ENCODE data around the gene KERA. TPM values are rescaled to one million over a fixed set of nuclear protein-coding genes. Genes with fewer than 3 reads are reported as not detected.

KERA gene
- total and polyA plus RNA-seq, 2 of the 4 experiments (the other 2 are of a cell fraction), result not detected

- Histone ChIP-seq H4K91ac (ENCODE audit: insufficient read depth, low read depth, low read length) (no peak overlapping the region), H3K4me1 (ENCODE audit: control insufficient read depth, insufficient read depth, low read length) (no peaks in the 10 kb centered on the region), H3K23ac (ENCODE audit: low read depth, low read length) (no peak overlapping the region), H3K4me2 (ENCODE audit: low read depth, low read length) (no peak overlapping the region), H4K20me1 (ENCODE audit: insufficient read depth, low read length) (no peaks in the 10 kb centered on the region), H4K5ac (ENCODE audit: low read depth, low read length) (no peak overlapping the region), H3K36me3 (ENCODE audit: control insufficient read depth, insufficient read depth, low read length) (no peaks in the 10 kb centered on the region), H2BK120ac (ENCODE audit: low read depth, low read length) (no peak overlapping the region), H4K8ac (ENCODE audit: low read depth in 2 of 2, low read length in 2 of 2) (no peak overlapping the region), H3K56ac (ENCODE audit: extremely low read depth, insufficient read depth, low read length) (no peak overlapping the region), H3K14ac (replicated peaks; ENCODE audit: low read depth, low read length) (no peak overlapping the region), H3K79me1 (ENCODE audit: low read depth in 1 of 2, low read length in 2 of 2) (no peaks in the 10 kb centered on the region), H2AK5ac (ENCODE audit: low read depth, low read length) (no peak overlapping the region), H3K9me1 (ENCODE audit: insufficient read depth, low read length) (no peaks in the 10 kb centered on the region), H3K18ac (ENCODE audit: low read depth, low read length) (no peak overlapping the region), H3K27ac (ENCODE audit: insufficient read depth, low read length) (no peak overlapping the region), H3K27me3 (ENCODE audit: control insufficient read depth, insufficient read depth, low read length) (no peaks in the 10 kb centered on the region), H3K4ac (ENCODE audit: low read depth, low read length) (no peak overlapping the region), H2AK9ac (replicated peaks; ENCODE audit: low read depth, low read length, poor library complexity) (no peak overlapping the region), H2BK5ac (ENCODE audit: low read depth, low read length, poor library complexity, severe bottlenecking) (no peak overlapping the region), H2AFZ (replicated peaks; ENCODE audit: low read length, poor library complexity) (no peak overlapping the region), H2BK15ac (ENCODE audit: low read depth, low read length) (no peak overlapping the region), H2BK20ac (ENCODE audit: low read depth, low read length) (no peak overlapping the region), H3K9me3 (ENCODE audit: control insufficient read depth, insufficient read depth, low read length) (no peaks in the 10 kb centered on the region), H3K9ac (ENCODE audit: low read depth, low read length) (no peak overlapping the region), H3K4me3 (ENCODE audit: insufficient read depth, low read depth, low read length) (no peak overlapping the region)
- in situ Hi-C loops (cut with MboI; ENCODE audit: low sequenced_read_pairs) (no loop called here), dilution Hi-C loops (cut with HindIII; ENCODE audit: low sequenced_read_pairs, unreplicated experiment) (no loop called here), intact Hi-C loops (cut with micrococcal nuclease) (no loop called here)
- no peak for TF ChIP-seq RAD21 (IDR thresholded peaks at IDR 0.05; ENCODE audit: low read length)
- BruUV-seq (replicated peaks), result no TSS peak
- CTCF ChIA-PET, result no interaction called here
- no peak for ATAC-seq (ENCODE audit: low read depth)
- DNase-seq, result no peak
- POLR2A ChIA-PET (ENCODE audit: unreplicated experiment), result no interaction called here
- no CpG with 5 or more reads among the region's 1 CpG for WGBS, 2 experiments (ENCODE audit: extremely low coverage in 2 of 2, insufficient read length in 1 of 2)
Measured at GRCh38 chr12:91078501-91078900, 20.7 kb upstream of the KERA start.

All from IMR-90 (cell line).